PC-3 (cell line): ENCODE results near the gene GUCY2D.

ENCODE experiments used
- EZH2phosphoT487 ChIP-seq: fragments of 300-600 bp; sonication (generic); IDR thresholded peaks from 2 replicates; pipeline ENCODE4 v1.6.1; 2018; ENCODE audit warnings: mild to moderate bottlenecking, antibody characterized with exemption, low read length, borderline replicate concordance
- TF ChIP-seq, protein P1 (sequence below): fragments of 300-600 bp; sonication (generic); conservative IDR thresholded peaks from 2 replicates; pipeline ENCODE4 v1.5.1; 2017; ENCODE audit warnings: antibody characterized with exemption, low read depth, mild to moderate bottlenecking, low read length

DNA sequence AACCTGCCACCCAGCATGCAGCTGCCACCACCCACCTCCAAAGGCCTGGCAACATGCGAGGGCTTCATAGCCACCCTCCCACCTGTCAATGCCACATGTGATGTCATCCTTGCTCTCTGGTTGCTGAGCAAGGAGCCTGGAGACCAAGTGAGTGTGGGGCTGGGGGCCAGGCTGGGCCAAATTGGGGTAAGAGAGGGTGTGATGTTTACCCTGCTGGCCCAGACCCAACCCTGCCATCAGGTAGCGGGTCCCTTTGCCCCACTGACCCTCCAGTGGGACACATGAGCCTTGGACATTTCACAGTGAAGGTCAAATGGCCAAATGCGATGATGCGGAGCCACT, 45.3 kb downstream of the GUCY2D start:
- TF ChIP-seq, protein P1, sequence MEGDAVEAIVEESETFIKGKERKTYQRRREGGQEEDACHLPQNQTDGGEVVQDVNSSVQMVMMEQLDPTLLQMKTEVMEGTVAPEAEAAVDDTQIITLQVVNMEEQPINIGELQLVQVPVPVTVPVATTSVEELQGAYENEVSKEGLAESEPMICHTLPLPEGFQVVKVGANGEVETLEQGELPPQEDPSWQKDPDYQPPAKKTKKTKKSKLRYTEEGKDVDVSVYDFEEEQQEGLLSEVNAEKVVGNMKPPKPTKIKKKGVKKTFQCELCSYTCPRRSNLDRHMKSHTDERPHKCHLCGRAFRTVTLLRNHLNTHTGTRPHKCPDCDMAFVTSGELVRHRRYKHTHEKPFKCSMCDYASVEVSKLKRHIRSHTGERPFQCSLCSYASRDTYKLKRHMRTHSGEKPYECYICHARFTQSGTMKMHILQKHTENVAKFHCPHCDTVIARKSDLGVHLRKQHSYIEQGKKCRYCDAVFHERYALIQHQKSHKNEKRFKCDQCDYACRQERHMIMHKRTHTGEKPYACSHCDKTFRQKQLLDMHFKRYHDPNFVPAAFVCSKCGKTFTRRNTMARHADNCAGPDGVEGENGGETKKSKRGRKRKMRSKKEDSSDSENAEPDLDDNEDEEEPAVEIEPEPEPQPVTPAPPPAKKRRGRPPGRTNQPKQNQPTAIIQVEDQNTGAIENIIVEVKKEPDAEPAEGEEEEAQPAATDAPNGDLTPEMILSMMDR, result no peak
- TF ChIP-seq EZH2phosphoT487, result no peak
